ENCODE results near the gene SP100.

The SP100 gene

DNA sequence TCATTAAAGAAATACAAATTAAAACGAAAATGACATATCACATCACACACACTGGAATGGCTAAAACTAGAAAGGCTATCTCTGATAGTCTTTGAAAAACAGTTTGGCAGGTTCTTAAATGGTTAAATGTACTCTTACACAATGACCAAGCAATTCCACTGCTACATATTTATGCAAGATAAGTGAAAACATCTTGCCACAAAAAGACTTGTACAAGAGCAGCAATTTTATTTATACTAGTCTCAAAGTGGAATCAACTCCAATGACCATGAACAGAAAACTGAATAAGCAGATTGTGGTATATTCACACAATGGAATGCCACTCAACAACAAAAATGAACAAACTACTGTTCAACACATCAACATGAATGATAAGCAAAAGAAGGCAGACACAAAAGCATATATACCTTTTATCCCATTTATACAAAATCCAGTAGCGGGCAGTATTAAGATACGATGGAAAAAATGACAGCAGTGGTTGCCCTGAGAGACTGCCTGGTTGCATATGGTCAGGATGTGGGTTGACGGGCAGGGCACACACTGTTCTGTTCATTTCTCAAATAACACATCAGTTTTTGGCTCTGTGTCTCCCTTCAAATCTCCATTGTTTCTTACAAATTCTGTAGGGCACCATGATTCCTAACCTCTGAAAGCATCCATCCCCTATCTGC is 25.4 kb downstream of the SP100 start:
- in situ Hi-C loops (cut with MboI; ENCODE audit: low sequenced_read_pairs, unreplicated experiment), result no loop called here
- TF ChIP-seq, protein P1, sequence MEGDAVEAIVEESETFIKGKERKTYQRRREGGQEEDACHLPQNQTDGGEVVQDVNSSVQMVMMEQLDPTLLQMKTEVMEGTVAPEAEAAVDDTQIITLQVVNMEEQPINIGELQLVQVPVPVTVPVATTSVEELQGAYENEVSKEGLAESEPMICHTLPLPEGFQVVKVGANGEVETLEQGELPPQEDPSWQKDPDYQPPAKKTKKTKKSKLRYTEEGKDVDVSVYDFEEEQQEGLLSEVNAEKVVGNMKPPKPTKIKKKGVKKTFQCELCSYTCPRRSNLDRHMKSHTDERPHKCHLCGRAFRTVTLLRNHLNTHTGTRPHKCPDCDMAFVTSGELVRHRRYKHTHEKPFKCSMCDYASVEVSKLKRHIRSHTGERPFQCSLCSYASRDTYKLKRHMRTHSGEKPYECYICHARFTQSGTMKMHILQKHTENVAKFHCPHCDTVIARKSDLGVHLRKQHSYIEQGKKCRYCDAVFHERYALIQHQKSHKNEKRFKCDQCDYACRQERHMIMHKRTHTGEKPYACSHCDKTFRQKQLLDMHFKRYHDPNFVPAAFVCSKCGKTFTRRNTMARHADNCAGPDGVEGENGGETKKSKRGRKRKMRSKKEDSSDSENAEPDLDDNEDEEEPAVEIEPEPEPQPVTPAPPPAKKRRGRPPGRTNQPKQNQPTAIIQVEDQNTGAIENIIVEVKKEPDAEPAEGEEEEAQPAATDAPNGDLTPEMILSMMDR (IDR thresholded peaks at IDR 0.05; ENCODE audit: borderline replicate concordance, control extremely low read depth, extremely low read depth, insufficient read depth, missing control alignments), result no peak
- no peak for DNase-seq (ENCODE audit: low spot score)

DNA sequence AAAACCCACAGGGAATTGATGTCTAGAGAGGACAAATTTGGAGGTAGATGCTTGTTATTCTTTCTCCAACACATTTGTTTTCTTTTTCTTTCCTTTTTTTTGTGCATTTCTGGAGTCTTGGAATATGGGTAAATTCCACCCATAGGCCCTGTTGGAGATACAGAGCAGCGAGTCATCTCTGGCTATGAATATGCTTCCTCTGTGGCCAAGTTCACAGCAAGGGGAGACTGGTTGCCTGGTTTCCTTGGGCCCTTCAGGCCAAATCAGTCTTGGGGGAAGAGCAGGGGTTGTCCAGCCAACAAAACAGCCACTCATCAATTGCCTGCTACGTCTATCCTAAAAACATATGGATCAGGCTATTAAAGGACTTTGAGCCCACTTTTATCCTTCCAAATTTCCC is 27.5 kb downstream of the SP100 start:
- DNase-seq (ENCODE audit: low spot score), result no peak

DNA sequence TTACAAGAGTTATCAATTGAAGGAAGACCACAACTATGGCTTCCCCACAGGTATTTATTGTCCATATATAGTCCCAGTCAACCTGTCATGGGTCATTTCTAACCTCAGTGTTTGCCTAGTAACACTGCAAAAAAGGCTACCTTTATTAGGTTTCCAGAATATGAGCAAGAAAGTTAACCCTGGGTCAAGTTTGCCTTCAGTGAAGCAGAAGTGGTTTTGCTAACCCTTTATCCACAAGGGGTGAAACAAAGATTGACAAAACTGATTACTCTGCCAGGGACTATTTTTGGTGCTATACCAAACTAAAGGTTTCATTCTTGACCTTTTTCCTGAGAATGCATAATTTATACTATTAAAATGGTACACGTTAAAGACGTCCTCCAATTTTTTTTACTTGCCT is 28.8 kb downstream of the SP100 start:
- in situ Hi-C loops (cut with MboI; ENCODE audit: low sequenced_read_pairs, unreplicated experiment), result no loop called here
- no peak for DNase-seq (ENCODE audit: low spot score)
- TF ChIP-seq, protein P1 (IDR thresholded peaks at IDR 0.05; ENCODE audit: borderline replicate concordance, control extremely low read depth, extremely low read depth, insufficient read depth, missing control alignments), result no peak

More for the DNA sequence above, 27.5 kb downstream of the SP100 start:
- in situ Hi-C loops (cut with MboI; ENCODE audit: low sequenced_read_pairs, unreplicated experiment), result no loop called here
- TF ChIP-seq, protein P1 (IDR thresholded peaks at IDR 0.05; ENCODE audit: borderline replicate concordance, control extremely low read depth, extremely low read depth, insufficient read depth, missing control alignments), result no peak

DNA sequence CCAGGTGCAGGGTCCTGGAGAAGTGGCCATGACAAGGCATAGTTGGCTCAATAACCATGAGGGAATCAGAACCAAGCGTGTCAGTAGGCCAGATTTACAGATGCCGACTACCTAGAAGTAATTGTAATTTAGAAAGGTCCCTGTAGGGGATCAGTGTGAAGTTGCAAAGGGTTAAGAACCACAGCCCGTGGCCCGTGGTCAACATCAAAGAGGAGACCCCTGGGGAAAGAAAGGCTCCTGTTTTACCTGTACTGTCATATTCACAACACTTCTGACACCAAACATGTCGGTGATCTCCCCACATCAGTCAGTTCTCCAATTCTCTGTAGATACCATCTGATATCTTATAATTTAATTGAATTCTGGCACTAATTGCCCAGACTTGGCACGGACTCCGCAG is 31.0 kb downstream of the SP100 start:
- in situ Hi-C loops (cut with MboI; ENCODE audit: low sequenced_read_pairs, unreplicated experiment), result no loop called here
- DNase-seq (ENCODE audit: low spot score), result no peak
- TF ChIP-seq, protein P1 (IDR thresholded peaks at IDR 0.05; ENCODE audit: borderline replicate concordance, control extremely low read depth, extremely low read depth, insufficient read depth, missing control alignments), result no peak

DNA sequence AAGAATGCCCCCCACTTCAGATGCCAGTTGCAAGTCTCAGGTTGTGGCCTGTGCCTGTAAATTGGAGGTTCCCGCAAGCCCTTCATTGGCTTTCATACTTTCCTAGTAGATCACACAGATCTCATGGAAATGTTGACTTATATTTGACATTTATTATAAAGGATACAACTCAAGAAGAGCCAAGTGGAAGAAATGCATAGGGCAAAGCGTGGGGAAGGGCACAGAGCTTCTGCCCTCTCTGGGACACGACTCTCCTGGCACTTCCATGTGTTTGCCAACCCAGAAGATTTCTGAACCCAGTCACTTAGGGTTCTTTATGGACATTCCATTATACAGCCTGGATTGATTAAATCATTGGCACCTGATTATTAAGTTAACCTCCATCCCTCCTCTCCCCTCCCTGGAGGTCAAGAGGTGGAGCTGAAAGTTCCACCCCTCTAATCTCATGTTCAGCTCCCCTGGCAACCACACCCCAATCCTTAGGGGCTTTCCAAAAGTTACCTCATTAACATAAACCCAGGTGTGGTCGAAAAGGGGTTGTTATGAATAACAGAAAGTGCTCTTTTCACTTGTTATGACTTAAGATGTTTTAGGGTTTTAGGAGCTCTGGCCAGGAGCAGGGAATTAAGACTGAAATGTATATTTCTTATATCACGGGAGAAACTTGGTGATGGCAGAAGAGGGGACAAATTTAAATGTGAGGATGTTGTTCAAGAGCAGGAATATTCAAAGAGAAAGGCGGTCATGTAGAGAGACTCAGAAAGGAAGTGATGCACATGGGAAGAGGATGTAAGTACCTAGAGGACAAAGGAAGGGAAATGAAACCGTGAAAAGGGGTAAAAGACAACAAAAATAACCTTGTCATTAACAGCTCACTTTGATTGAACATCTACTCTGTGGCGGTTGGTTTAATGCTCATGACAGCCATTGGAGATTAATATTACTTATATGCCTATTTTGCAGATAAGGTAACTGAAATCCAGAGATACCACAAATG is 31.8 kb downstream of the SP100 start:
- in situ Hi-C loops (cut with MboI; ENCODE audit: low sequenced_read_pairs, unreplicated experiment), result no loop called here
- TF ChIP-seq, protein P1 (IDR thresholded peaks at IDR 0.05; ENCODE audit: borderline replicate concordance, control extremely low read depth, extremely low read depth, insufficient read depth, missing control alignments), result no peak
- DNase-seq (ENCODE audit: low spot score), result peak; percentile 62

DNA sequence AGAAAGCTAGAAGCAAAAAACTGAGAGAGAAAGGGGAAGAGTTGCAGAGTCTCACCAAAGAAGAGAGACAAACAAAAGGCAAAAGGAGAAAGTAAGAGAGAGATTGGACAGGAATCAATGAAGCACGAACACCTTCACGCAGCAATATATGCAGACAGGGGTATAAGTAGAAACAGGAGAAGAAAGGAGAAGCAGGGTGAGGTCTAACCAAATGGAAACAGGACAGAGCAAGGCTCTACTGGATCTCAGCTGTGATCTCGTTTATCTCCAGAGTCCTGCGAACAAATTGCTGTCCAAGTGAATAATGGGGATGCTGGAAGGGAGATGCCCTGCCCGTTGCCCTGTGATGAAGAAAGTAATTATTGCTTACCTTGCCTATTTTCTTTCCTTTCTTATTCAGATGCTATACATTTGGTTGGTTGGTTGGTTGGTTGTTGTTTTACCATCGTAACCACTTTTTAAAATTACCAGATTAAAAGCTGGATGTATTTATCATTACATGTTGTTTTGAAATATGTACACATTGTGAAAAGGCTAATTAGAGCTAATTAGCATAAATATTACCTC is 34.0 kb downstream of the SP100 start:
- DNase-seq (ENCODE audit: low spot score), result no peak
- TF ChIP-seq, protein P1 (IDR thresholded peaks at IDR 0.05; ENCODE audit: borderline replicate concordance, control extremely low read depth, extremely low read depth, insufficient read depth, missing control alignments), result no peak
- in situ Hi-C loops (cut with MboI; ENCODE audit: low sequenced_read_pairs, unreplicated experiment), result no loop called here
